AG10803 (cell line): ENCODE measurements around the gene XXYLT1.

ENCODE experiments used
- DNase-seq: peaks from one replicate; pipeline ENCODE4 v3.0.0; 2010; ENCODE audit warnings: low read depth
- H3K4me3 ChIP-seq: 2 replicates; pipeline ENCODE4 v1.5.1; 2011; ENCODE audit warnings: mild to moderate bottlenecking, low read length, control low read depth
- CTCF ChIP-seq: conservative IDR thresholded peaks from 2 replicates; pipeline ENCODE4 v1.5.1; 2011; ENCODE audit warnings: mild to moderate bottlenecking, low read length, control low read depth, inconsistent platforms

Gene XXYLT1

GRCh38 chr3:195124378-195124992 lies 146.5 kb downstream of the XXYLT1 start:
- H3K4me3 ChIP-seq = no peak overlapping the region

GRCh38 chr3:195123281-195123691 lies 147.7 kb downstream of the XXYLT1 start:
- no peak overlapping the region for H3K4me3 ChIP-seq
- DNase-seq = peak; percentile 46
- peak; percentile 41 for TF ChIP-seq CTCF

More at GRCh38 chr3:195124378-195124992, 146.5 kb downstream of the XXYLT1 start:
- no peak for TF ChIP-seq CTCF
- DNase-seq = no peak

GRCh38 chr3:195122261-195122660 lies 148.7 kb downstream of the XXYLT1 start:
- no peak overlapping the region for H3K4me3 ChIP-seq
- no peak for DNase-seq
- no peak for TF ChIP-seq CTCF

GRCh38 chr3:195120267-195120601 lies 150.7 kb downstream of the XXYLT1 start:
- no peak for TF ChIP-seq CTCF
- DNase-seq = no peak
- no peak overlapping the region for H3K4me3 ChIP-seq

- H3K4me3 ChIP-seq = no peak overlapping the region
Measured at GRCh38 chr3:195119461-195120266, 151.3 kb downstream of the XXYLT1 start.

GRCh38 chr3:195118671-195119070 lies 152.3 kb downstream of the XXYLT1 start:
- TF ChIP-seq CTCF = no peak
- H3K4me3 ChIP-seq = no peak overlapping the region
- DNase-seq = no peak

More at GRCh38 chr3:195119461-195120266, 151.3 kb downstream of the XXYLT1 start:
- peak; percentile 84 for DNase-seq
- TF ChIP-seq CTCF = no peak

- peak; percentile 15; the same call in 1 of the 2 replicates for TF ChIP-seq CTCF
- no peak for DNase-seq
- H3K4me3 ChIP-seq = no peak overlapping the region
Measured at GRCh38 chr3:195117978-195118581, 152.9 kb downstream of the XXYLT1 start.
